Pulmonary artery endothelial cell (primary cell): Measurements from ENCODE around the gene PRAMEF1. TPM values are rescaled to one million over a fixed set of nuclear protein-coding genes. Genes with fewer than 3 reads are reported as not detected.
"Not testable (repeated sequence)": the region's sequence is repeated elsewhere in the genome, so short reads cannot be mapped to it uniquely, and the experiment has no call there.

Experiments
- DNase-seq: peaks from one replicate; pipeline ENCODE4 v3.0.0-alpha.2; 2011; ENCODE audit warnings: low read depth, low spot score
- total RNA-seq: library from RNA; depleted of rRNA; stranded (reverse); fragments of >200 nt; gene quantifications from 2 replicates; pipeline ENCODE4 v1.2.3, GENCODE V29; 2014

The PRAMEF1 gene
- total RNA-seq, 1 donor from 2014 or later, result not detected

DNA sequence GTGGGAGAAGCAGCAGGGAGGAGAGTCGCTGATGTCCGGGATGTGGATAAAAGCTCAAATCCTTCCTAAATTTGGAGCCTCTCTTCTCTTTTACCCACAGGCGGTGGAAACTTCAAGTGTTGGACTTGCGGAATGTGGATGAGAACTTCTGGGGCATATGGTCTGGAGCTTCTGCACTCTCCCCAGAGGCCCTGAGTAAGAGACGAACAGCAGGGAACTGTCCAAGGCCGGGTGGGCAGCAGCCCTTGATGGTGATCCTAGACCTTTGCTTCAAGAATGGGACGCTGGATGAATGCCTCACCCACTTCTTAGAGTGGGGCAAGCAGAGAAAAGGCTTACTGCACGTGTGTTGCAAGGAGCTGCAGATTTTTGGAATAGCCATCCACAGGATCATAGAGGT is 15.8 kb upstream of the PRAMEF1 start:
- DNase-seq, result no peak

DNA sequence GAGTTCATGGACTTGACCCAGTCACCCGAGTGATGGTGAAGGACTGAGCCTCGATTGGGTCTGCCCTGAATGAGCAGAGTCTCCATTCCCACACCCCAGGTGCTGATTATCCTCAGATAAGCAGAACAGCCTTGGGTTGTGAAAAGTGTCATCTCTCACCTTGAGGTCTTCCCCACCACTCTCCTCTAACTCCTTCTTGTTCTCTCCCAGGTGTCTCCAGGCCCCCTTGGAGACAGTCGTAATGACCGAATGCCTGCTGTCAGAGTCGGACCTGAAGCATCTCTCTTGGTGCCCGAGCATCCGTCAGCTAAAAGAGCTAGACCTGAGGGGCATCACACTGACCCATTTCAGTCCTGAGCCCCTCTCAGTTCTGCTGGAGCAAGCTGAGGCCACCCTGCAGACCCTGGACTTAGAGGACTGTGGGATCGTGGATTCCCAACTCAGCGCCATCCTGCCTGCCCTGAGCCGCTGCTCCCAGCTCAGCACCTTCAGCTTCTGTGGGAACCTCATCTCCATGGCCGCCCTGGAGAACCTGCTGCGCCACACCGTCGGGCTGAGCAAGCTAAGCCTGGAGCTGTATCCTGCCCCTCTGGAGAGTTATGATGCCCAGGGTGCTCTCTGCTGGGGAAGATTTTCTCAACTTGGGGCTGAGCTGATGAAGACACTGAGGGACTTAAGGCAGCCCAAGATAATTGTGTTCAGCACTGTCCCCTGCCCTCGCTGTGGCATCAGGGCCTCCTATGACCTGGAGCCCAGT is 14.2 kb upstream of the PRAMEF1 start:
- no peak for DNase-seq

GRCh38 chr1:12778061-12778460 is 13.1 kb upstream of the PRAMEF1 start:
- no peak for DNase-seq

DNA sequence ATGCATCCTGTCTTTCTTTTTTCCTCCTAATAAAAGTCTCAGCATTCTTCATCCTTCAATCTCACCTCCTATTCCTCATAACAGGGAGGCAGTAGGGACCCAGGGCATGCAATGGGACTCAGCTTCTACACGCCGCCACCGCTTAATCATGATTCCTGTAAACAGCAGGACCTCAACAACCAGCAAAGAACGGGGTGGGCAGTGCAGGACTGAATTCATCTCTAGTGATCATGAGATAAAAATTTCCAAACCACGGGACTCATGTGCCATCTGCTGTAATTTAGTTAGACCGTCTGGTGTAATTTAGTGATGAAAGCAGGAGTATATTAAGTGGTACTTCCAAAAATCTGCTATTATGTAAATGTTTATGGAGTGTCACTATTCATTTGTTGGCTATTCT is 12.3 kb upstream of the PRAMEF1 start:
- no peak for DNase-seq

DNA sequence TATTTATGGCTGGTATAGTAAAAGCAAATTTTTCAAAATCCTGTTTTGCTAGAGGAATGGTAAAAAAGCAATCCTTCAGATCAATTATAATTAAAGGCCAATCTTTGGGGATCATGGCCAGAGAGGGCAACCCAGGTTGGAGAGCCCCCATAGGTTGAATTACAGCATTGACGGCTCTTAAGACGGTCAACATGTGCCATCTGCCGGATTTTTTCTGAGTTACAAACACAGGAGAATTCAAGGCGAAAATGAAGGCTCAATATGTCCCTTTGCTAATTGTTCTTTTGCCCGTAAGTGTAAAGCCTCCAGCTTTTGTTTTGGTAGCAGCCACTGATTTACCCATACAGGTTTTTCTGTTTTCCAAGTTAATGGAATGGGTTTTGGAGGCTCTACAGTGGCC is 9.7 kb upstream of the PRAMEF1 start:
- not testable (repeated sequence) for DNase-seq

DNA sequence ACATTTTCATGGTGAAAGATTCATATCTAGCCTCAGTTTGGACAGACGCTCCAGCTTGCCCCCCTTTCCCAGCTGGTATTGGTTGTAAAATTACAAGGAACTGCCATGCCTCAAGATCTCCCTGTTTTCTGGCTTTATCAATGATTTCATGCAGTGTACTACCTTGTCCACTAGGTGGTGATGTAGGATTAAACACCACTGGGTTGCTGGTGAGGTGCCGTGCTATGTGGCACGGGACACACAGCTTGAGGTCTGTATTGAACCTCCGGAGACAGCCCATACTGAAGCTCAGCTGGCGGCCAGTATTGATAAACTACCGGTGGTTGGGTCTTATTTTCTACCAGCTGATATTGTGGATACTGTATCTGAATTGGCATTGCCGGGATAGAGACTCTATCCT is 7.4 kb upstream of the PRAMEF1 start:
- DNase-seq, result not testable (repeated sequence)

DNA sequence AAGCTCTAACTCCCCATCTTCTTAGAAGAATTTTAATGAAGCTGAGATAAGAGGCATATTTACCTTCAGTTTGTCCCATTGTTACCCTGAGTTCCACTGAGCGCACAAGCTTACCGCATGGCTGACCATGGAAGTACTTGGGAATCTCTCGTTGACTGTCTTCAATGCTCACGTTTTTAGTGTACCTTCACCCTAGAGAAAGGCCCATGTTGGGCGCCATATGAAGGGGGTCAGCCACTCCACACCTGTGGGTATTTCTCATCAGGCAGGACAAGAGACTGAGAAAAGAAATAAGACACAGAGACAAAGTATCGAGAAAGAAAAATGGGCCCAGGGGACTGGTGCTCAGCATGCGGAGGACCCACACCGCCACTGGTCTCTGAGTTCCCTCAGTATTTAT is 6.5 kb upstream of the PRAMEF1 start:
- not testable (repeated sequence) for DNase-seq

DNA sequence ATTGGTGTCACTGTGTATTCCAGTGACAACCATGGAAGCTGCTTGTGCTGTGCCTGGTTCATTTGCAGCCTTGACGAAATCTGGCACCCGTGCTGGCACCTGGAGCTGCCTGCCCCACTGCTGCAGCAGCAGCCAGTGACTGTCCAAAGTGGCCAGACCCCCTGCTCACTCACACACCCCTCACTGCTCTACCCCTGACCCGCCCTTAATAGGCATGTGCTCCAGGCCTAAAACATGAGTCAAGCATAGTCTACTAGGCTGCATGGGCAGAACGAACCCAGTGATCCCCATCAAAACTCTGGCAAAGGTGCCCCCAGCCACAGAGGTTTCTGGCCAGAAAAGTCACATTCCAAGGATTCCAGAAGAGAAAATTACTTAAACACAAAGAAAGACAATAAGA is 7.7 kb downstream of the PRAMEF1 start:
- no peak for DNase-seq

- DNase-seq, result no peak
These were observed 8.5 kb downstream of the PRAMEF1 start for GRCh38 chr1:12799730-12800129.

DNA sequence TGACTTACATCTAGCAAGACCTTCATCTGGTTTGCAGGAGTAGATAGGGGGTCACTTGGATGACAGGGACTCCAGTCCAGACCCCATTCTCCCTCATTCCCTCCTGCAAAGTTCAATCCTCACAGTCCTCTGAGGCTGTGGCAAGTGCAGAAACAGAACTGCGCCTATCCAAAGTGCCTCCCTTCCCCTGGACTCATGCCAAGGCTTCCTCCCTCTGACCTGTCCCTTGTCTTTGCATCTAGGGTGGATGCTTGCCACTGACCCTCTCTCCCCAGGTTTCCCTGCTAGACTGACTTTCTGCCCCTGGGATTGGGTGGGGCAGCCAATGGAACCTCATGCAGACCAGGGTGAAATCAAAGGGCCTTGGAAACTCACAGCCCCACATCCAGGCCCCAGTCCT is 18.7 kb downstream of the PRAMEF1 start:
- DNase-seq, result no peak

DNA sequence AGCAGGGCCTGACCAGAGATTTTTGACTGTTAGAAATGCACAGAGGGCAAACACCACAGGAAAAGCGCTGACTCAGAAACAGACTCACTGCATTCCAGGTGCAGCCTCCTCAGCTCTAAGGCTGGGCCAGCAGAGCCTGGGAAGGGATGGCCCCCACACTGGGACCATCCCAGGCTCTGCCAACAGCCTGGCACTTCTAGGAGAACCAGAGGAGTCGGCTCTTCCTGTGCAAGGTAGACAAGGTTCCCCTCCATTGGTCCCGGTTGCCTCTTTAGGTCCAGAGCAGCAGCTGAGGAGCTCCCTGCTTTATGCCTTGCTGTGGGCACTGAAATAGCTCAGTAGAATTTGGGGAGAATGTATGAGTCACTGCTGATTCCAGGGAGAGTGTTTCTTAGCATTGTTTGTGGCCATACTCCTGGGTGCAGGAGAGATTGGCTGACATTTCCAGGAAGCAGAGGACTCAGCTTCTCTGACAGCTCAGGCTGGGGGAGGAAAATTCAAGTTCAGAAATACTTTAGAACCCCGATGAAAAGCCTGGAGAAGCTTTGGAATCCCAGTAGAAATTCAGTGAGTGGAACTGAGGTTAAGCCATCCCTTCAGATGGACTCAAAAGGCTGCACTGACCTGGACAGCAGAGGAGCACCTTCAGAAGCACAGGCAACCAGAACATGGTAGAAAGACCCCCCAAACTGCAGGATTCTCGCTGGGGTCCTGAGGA is 19.7 kb downstream of the PRAMEF1 start:
- no peak for DNase-seq

- no peak for DNase-seq
These were observed 20.2 kb downstream of the PRAMEF1 start for GRCh38 chr1:12811409-12811784.

DNA sequence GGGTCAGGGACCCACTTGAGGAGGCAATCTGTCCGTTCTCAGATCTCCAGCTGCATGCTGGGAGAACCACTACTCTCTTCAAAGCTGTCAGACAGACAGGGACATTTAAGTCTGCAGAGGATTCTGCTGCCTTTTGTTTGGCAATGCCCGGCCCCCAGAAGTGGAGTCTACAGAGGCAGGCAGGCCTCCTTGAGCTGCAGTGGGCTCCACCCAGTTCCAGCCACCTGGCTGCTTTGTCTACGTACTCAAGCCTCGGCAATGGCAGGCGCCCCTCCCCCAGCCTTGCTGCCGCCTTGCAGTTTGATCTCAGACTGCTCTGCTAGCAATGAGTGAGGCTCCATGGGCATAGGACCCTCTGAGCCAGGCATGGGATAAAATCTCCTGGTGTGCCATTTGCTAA is 27.9 kb downstream of the PRAMEF1 start:
- DNase-seq, result not testable (repeated sequence)

GRCh38 chr1:12831310-12831709 is 40.1 kb downstream of the PRAMEF1 start, which contains the start of gene PRAMEF11:
PRAMEF11 (minus strand) TSS chr1:12831410; CDS start chr1:12828789, 2,621 bp downstream.
- not testable (repeated sequence) for DNase-seq

DNA sequence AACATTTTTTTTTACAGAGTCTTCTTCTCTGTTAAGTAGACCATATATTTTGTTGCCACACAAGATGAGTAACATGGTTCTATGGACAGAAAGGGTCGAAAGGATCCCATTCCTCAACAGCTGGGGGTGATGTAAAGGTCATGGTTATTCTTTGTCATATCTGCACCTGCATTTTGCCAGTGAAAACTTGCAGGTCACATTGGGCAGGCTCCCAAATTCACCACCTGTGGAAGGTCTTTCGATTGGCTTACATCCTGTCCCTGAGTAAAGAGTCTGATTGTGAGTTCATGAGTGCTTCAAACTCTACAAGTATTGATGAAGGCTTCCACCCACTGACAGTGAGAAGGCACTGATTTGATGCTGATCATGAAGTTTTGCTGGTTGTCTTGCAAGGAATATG is 42.1 kb downstream of the PRAMEF1 start:
- DNase-seq, result not testable (repeated sequence)

Other genes starting within 250 kb of the PRAMEF1 start
- gene DHRS3, start 173.2 kb upstream of the PRAMEF1 start, total RNA-seq, result 37.1 and 76.3 TPM in 2 replicates
- not detected in 2 replicates for gene AADACL4, start 147.3 kb upstream of the PRAMEF1 start, total RNA-seq
- gene AADACL3, start 75.3 kb upstream of the PRAMEF1 start, total RNA-seq, result not detected in 2 replicates
- gene CFAP107, start 45.2 kb upstream of the PRAMEF1 start, total RNA-seq, result not detected in 2 replicates
- not detected in 2 replicates for gene PRAMEF12, start 17.7 kb upstream of the PRAMEF1 start, total RNA-seq
- not detected in 2 replicates for gene PRAMEF11, start 40.0 kb downstream of the PRAMEF1 start, total RNA-seq
- not detected in 2 replicates for gene HNRNPCL1, start 57.3 kb downstream of the PRAMEF1 start, total RNA-seq
- not detected in 2 replicates for gene PRAMEF2, start 65.7 kb downstream of the PRAMEF1 start, total RNA-seq
- gene PRAMEF4, start 94.8 kb downstream of the PRAMEF1 start, total RNA-seq, result not detected in 2 replicates
- gene PRAMEF10, start 106.9 kb downstream of the PRAMEF1 start, total RNA-seq, result not detected in 2 replicates
- not detected in 2 replicates for gene PRAMEF7, start 125.2 kb downstream of the PRAMEF1 start, total RNA-seq
- gene PRAMEF6, start 156.2 kb downstream of the PRAMEF1 start, total RNA-seq, result not detected in 2 replicates